A549 (cell line): Measurements from ENCODE around the gene A4GNT. TPM values are rescaled to one million over a fixed set of nuclear protein-coding genes. Genes with fewer than 3 reads are reported as not detected.

Experiments
- CHD2 ChIP-seq: fragments of 150-350 bp; IDR thresholded peaks from 2 replicates; pipeline ENCODE4 v1.6.1; 2014; ENCODE audit warnings: low read length; ENCODE audit not compliant: partially characterized antibody
- CHD4 ChIP-seq: fragments of 200-600 bp; sonication (generic); IDR thresholded peaks from 2 replicates; pipeline ENCODE4 v1.6.1; 2016; ENCODE audit warnings: antibody characterized with exemption, mild to moderate bottlenecking, borderline replicate concordance
- EHF ChIP-seq: fragments of 250-450 bp; sonication (Bioruptor Pico); IDR thresholded peaks from 2 replicates; pipeline ENCODE4 v1.5.0; 2020; ENCODE audit warnings: mild to moderate bottlenecking
- EHMT2 ChIP-seq: fragments of 200-600 bp; sonication (generic); IDR thresholded peaks from 2 replicates; pipeline ENCODE4 v1.6.1; 2016; ENCODE audit warnings: antibody characterized with exemption, low read depth, mild to moderate bottlenecking, moderate library complexity
- EP300 ChIP-seq, 2 experiments: fragments of >200 bp; sonication (Bioruptor Twin); formaldehyde crosslinking; IDR thresholded peaks; 2 replicates in 1 of 2; 3 replicates in 1 of 2; pipeline ENCODE4 v1.6.1; 2016 to 2017
- FOSB ChIP-seq: fragments of 250-450 bp; sonication (Bioruptor Pico); IDR thresholded peaks from 2 replicates; pipeline ENCODE4 v1.5.0; 2020; ENCODE audit warnings: mild to moderate bottlenecking, moderate library complexity
- GATA3 ChIP-seq: IDR thresholded peaks from 2 replicates; pipeline ENCODE4 v1.6.1; 2012; ENCODE audit warnings: borderline replicate concordance
- HEYL ChIP-seq: fragments of 250-450 bp; sonication (Bioruptor Pico); IDR thresholded peaks from 2 replicates; pipeline ENCODE4 v1.8.0; 2021; ENCODE audit warnings: mild to moderate bottlenecking, moderate library complexity
- HOXA7 ChIP-seq: fragments of 250-450 bp; sonication (Bioruptor Pico); IDR thresholded peaks from 2 replicates; pipeline ENCODE4 v1.5.0; 2020; ENCODE audit warnings: mild to moderate bottlenecking, moderate library complexity
- HOXB13 ChIP-seq: fragments of 250-450 bp; sonication (Bioruptor Pico); IDR thresholded peaks from 2 replicates; pipeline ENCODE4 v1.5.0; 2020; ENCODE audit warnings: low read depth, mild to moderate bottlenecking, moderate library complexity
- JUN ChIP-seq, 2 experiments: fragments of >200 bp; sonication (Bioruptor Twin); formaldehyde crosslinking; IDR thresholded peaks; 2 replicates in 1 of 2; 3 replicates in 1 of 2; pipeline ENCODE4 v1.6.1; 2016 to 2017
- JUNB ChIP-seq: fragments of >200 bp; sonication (Bioruptor Twin); formaldehyde crosslinking; IDR thresholded peaks from 2 replicates; pipeline ENCODE4 v1.6.1; 2016
- KDM1A ChIP-seq: fragments of 200-600 bp; sonication (generic); IDR thresholded peaks from 2 replicates; pipeline ENCODE4 v1.6.1; 2016; ENCODE audit warnings: low read depth, mild to moderate bottlenecking
- MAZ ChIP-seq: fragments of 150-350 bp; IDR thresholded peaks from 2 replicates; pipeline ENCODE4 v1.6.1; 2014; ENCODE audit warnings: antibody characterized with exemption, low read depth, low read length, borderline replicate concordance
- MYC ChIP-seq: IDR thresholded peaks from 2 replicates; pipeline ENCODE4 v1.6.1; 2012; ENCODE audit warnings: mild to moderate bottlenecking, inconsistent platforms, low read length, improper control_type of control experiment, borderline replicate concordance
- NFE2L2 ChIP-seq: fragments of 150-350 bp; conservative IDR thresholded peaks from 2 replicates; pipeline ENCODE4 v1.6.1; 2014; ENCODE audit warnings: low read length
- PHF8 ChIP-seq: fragments of 200-600 bp; sonication (generic); IDR thresholded peaks from 2 replicates; pipeline ENCODE4 v1.6.1; 2016; ENCODE audit warnings: low read depth, mild to moderate bottlenecking, antibody characterized with exemption, moderate library complexity, borderline replicate concordance
- POLR2A ChIP-seq: IDR thresholded peaks from 2 replicates; pipeline ENCODE4 v1.6.1; 2012; ENCODE audit warnings: mild to moderate bottlenecking, low read length
- POLR2AphosphoS2 ChIP-seq: conservative IDR thresholded peaks from 2 replicates; pipeline ENCODE4 v1.6.1; 2012; ENCODE audit warnings: low read length, improper control_type of control experiment, inconsistent platforms
- RAD21 ChIP-seq, 2 experiments: fragments of >200 bp in 1 of 2; sonication (Bioruptor Twin) in 1 of 2; formaldehyde crosslinking in 1 of 2; IDR thresholded peaks in 1 of 2; conservative IDR thresholded peaks in 1 of 2; 2 replicates in 1 of 2; 3 replicates in 1 of 2; pipeline ENCODE4 v1.6.1; 2012 to 2018; ENCODE audit warnings: inconsistent platforms in 1 of 2
- RARB ChIP-seq: fragments of 250-450 bp; sonication (Bioruptor Pico); IDR thresholded peaks from 2 replicates; pipeline ENCODE4 v1.8.0; 2021; ENCODE audit warnings: mild to moderate bottlenecking, moderate library complexity
- RCOR1 ChIP-seq: fragments of 150-350 bp; IDR thresholded peaks from 2 replicates; pipeline ENCODE4 v1.6.1; 2014; ENCODE audit warnings: antibody characterized with exemption, low read length, low read depth
- SMC3 ChIP-seq: fragments of >200 bp; sonication (Bioruptor Twin); formaldehyde crosslinking; IDR thresholded peaks from 3 replicates; pipeline ENCODE4 v1.6.1; 2018; ENCODE audit warnings: inconsistent platforms
- TP53 ChIP-seq: fragments of 250-450 bp; sonication (Bioruptor Pico); IDR thresholded peaks from 2 replicates; pipeline ENCODE4 v1.5.0; 2021; ENCODE audit warnings: mild to moderate bottlenecking, moderate library complexity
- ZC3H11A ChIP-seq: fragments of 450-650 bp; IDR thresholded peaks from 2 replicates; pipeline ENCODE4 v1.6.1; 2014; ENCODE audit warnings: antibody characterized with exemption, mild to moderate bottlenecking
- ZSCAN20 ChIP-seq: fragments of 250-450 bp; sonication (Bioruptor Pico); IDR thresholded peaks from 2 replicates; pipeline ENCODE4 v1.8.0; 2022; ENCODE audit warnings: mild to moderate bottlenecking, moderate library complexity
- polyA plus RNA-seq, 4 experiments: library from polyadenylated mRNA; depleted of rRNA in 3 of 4; stranded (reverse); fragments of >200 nt; fragmentation: RNase III in 1 of 4; extraction: RNeasy Plus Mini Kit Qiagen cat#74134 plus additional on column Dnase treatment in 1 of 4; gene quantifications; 2 replicates in 3 of 4; 3 replicates in 1 of 4; pipeline ENCODE4 v1.2.3, GENCODE V29; 2011 to 2017
- TF ChIP-seq, protein P1 (sequence below): fragments of 250-450 bp; sonication (Bioruptor Pico); IDR thresholded peaks from 2 replicates; pipeline ENCODE4 v1.5.0; 2020; ENCODE audit warnings: low read depth, mild to moderate bottlenecking, moderate library complexity
- TF ChIP-seq, protein P2 (sequence below): fragments of 200-600 bp; sonication (generic); IDR thresholded peaks from 2 replicates; pipeline ENCODE4 v1.6.1; 2016; ENCODE audit warnings: antibody characterized with exemption, mild to moderate bottlenecking, moderate library complexity
- TF ChIP-seq, protein P3 (sequence below): fragments of >200 bp; sonication (Bioruptor Twin); formaldehyde crosslinking; IDR thresholded peaks from 2 replicates; pipeline ENCODE4 v1.6.1; 2016
- TF ChIP-seq, protein P4 (sequence below): fragments of >200 bp; sonication (Bioruptor Twin); formaldehyde crosslinking; IDR thresholded peaks from 3 replicates; pipeline ENCODE4 v1.6.1; 2016
- TF ChIP-seq, protein P5 (sequence below): fragments of >200 bp; sonication (Bioruptor Twin); formaldehyde crosslinking; IDR thresholded peaks from 3 replicates; pipeline ENCODE4 v1.5.1; 2016
- TF ChIP-seq, protein P6 (sequence below): fragments of 250-450 bp; sonication (Bioruptor Pico); IDR thresholded peaks from 2 replicates; pipeline ENCODE4 v1.5.0; 2021; ENCODE audit warnings: mild to moderate bottlenecking, moderate library complexity, borderline replicate concordance

A4GNT gene
- polyA plus RNA-seq, 2 of the 4 experiments (the other 2 are of a cell fraction) = not detected

DNA sequence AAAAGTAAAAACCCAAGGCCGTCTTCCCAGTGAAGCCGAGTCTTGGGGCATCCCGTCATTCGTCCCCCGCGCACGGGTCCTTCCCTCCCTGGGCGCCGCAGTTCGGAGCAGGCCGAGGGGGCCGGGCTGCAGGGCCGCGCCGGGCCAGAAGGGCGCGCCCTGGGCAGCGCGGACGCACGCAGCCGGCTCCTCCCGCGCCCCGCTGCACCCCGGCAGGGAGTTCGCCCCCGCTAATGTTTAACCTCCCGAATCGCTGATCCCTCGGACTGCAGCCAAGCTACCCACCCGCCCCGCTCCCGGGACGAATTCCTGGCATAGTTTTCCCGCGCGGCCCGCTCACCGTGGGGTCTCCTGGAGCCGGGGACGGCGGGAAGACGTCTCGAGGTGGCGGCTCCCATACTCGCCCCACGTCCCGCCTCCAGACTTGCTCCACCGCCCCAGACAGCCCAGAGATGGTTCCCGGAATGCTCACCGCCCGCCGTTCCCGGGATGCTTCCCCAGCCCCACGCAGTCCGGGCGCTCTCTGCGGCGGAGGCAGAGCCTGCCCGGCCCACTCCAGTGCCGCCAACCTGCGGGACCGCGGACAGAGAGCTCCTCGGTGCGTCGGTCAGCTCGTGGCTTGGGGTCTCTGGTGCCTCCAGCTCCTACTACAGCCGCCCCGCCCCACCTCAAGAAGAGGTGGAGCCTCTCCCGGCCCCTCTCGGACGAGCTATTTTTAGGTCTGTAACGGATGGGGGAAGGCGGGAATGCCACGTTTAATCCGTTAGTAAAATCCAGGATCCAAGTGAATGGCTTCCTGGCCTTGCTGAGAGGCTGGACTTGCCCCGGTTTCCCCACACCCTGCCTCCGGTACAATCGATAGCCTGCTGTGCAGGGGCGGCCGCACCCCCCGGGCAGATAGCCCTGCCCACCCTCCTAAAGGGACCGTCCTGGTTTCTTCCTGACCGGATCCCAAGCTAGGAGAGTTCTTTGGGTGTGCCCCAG is 16.9 kb downstream of the A4GNT start, which contains the start of gene DZIP1L (continued):
- TF ChIP-seq, protein P1, sequence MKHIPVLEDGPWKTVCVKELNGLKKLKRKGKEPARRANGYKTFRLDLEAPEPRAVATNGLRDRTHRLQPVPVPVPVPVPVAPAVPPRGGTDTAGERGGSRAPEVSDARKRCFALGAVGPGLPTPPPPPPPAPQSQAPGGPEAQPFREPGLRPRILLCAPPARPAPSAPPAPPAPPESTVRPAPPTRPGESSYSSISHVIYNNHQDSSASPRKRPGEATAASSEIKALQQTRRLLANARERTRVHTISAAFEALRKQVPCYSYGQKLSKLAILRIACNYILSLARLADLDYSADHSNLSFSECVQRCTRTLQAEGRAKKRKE (CRISPR knock-in tag) = no peak
- TF ChIP-seq CHD2 (no peak), HOXA7 (CRISPR knock-in tag) (no peak), JUNB (no peak), GATA3 (no peak), RARB (CRISPR knock-in tag) (no peak), SMC3 (0 out of 3 replicates have a peak, but pooled peaks have one; percentile 17), FOSB (CRISPR knock-in tag) (no peak), MAZ (no peak), EHF (CRISPR knock-in tag) (no peak), JUN (IDR thresholded peaks at IDR 0.05) (peak; percentile 21 to 34; a peak in 1 of 5 replicates), POLR2A (peak; percentile 32), RAD21 (conservative IDR thresholded peaks at IDR 0.05 in 1 of 2, IDR thresholded peaks at IDR 0.05 in 1 of 2) (peak; percentile 4 to 24; a peak in 1 of 5 replicates), MYC (no peak; the same call in 1 of the 2 replicates), ZSCAN20 (CRISPR knock-in tag) (no peak), POLR2AphosphoS2 (no peak), EHMT2 (no peak), RCOR1 (no peak), CHD4 (no peak), EP300 (IDR thresholded peaks at IDR 0.05) (no peak), HEYL (CRISPR knock-in tag) (no peak), KDM1A (no peak), NFE2L2 (no peak), HOXB13 (CRISPR knock-in tag) (no peak), ZC3H11A (no peak), PHF8 (no peak), TP53 (no peak)
- TF ChIP-seq, protein P2, sequence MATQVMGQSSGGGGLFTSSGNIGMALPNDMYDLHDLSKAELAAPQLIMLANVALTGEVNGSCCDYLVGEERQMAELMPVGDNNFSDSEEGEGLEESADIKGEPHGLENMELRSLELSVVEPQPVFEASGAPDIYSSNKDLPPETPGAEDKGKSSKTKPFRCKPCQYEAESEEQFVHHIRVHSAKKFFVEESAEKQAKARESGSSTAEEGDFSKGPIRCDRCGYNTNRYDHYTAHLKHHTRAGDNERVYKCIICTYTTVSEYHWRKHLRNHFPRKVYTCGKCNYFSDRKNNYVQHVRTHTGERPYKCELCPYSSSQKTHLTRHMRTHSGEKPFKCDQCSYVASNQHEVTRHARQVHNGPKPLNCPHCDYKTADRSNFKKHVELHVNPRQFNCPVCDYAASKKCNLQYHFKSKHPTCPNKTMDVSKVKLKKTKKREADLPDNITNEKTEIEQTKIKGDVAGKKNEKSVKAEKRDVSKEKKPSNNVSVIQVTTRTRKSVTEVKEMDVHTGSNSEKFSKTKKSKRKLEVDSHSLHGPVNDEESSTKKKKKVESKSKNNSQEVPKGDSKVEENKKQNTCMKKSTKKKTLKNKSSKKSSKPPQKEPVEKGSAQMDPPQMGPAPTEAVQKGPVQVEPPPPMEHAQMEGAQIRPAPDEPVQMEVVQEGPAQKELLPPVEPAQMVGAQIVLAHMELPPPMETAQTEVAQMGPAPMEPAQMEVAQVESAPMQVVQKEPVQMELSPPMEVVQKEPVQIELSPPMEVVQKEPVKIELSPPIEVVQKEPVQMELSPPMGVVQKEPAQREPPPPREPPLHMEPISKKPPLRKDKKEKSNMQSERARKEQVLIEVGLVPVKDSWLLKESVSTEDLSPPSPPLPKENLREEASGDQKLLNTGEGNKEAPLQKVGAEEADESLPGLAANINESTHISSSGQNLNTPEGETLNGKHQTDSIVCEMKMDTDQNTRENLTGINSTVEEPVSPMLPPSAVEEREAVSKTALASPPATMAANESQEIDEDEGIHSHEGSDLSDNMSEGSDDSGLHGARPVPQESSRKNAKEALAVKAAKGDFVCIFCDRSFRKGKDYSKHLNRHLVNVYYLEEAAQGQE = no peak
- TF ChIP-seq, protein P3, sequence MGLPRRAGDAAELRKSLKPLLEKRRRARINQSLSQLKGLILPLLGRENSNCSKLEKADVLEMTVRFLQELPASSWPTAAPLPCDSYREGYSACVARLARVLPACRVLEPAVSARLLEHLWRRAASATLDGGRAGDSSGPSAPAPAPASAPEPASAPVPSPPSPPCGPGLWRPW = no peak
- TF ChIP-seq, protein P4, sequence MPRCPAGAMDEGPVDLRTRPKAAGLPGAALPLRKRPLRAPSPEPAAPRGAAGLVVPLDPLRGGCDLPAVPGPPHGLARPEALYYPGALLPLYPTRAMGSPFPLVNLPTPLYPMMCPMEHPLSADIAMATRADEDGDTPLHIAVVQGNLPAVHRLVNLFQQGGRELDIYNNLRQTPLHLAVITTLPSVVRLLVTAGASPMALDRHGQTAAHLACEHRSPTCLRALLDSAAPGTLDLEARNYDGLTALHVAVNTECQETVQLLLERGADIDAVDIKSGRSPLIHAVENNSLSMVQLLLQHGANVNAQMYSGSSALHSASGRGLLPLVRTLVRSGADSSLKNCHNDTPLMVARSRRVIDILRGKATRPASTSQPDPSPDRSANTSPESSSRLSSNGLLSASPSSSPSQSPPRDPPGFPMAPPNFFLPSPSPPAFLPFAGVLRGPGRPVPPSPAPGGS = no peak
- TF ChIP-seq, protein P5, sequence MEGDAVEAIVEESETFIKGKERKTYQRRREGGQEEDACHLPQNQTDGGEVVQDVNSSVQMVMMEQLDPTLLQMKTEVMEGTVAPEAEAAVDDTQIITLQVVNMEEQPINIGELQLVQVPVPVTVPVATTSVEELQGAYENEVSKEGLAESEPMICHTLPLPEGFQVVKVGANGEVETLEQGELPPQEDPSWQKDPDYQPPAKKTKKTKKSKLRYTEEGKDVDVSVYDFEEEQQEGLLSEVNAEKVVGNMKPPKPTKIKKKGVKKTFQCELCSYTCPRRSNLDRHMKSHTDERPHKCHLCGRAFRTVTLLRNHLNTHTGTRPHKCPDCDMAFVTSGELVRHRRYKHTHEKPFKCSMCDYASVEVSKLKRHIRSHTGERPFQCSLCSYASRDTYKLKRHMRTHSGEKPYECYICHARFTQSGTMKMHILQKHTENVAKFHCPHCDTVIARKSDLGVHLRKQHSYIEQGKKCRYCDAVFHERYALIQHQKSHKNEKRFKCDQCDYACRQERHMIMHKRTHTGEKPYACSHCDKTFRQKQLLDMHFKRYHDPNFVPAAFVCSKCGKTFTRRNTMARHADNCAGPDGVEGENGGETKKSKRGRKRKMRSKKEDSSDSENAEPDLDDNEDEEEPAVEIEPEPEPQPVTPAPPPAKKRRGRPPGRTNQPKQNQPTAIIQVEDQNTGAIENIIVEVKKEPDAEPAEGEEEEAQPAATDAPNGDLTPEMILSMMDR = peak; percentile 32; the same call in 1 of the 3 replicates
- TF ChIP-seq, protein P6, sequence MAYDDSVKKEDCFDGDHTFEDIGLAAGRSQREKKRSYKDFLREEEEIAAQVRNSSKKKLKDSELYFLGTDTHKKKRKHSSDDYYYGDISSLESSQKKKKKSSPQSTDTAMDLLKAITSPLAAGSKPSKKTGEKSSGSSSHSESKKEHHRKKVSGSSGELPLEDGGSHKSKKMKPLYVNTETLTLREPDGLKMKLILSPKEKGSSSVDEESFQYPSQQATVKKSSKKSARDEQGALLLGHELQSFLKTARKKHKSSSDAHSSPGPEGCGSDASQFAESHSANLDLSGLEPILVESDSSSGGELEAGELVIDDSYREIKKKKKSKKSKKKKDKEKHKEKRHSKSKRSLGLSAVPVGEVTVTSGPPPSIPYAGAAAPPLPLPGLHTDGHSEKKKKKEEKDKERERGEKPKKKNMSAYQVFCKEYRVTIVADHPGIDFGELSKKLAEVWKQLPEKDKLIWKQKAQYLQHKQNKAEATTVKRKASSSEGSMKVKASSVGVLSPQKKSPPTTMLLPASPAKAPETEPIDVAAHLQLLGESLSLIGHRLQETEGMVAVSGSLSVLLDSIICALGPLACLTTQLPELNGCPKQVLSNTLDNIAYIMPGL (CRISPR knock-in tag) = no peak
